ENCODE data around the gene VPS37B.

VPS37B gene

GRCh38 chr12:122860040-122860853 is 35.7 kb downstream of the VPS37B start:
- H3K4me3 ChIP-seq (replicated peaks; ENCODE audit: insufficient read depth, low read length): no peak overlapping the region
- H3K27ac ChIP-seq (replicated peaks): no peak overlapping the region
- peak in 1 of 2 experiments; percentile 79 for DNase-seq (ENCODE audit: low read depth in 1 of 2, low spot score in 1 of 2)
- H3K27me3 ChIP-seq (ENCODE audit: insufficient read depth, poor library complexity, severe bottlenecking): no peaks in the 10 kb centered on the region
- no peak for TF ChIP-seq POLR2AphosphoS5 (IDR thresholded peaks at IDR 0.05; ENCODE audit: low read depth)
- no peak for TF ChIP-seq GABPA (IDR thresholded peaks at IDR 0.05; ENCODE audit: low read depth)
- peak; percentile 80 for TF ChIP-seq CTCF (IDR thresholded peaks at IDR 0.05; ENCODE audit: insufficient read depth, low read length)

DNA sequence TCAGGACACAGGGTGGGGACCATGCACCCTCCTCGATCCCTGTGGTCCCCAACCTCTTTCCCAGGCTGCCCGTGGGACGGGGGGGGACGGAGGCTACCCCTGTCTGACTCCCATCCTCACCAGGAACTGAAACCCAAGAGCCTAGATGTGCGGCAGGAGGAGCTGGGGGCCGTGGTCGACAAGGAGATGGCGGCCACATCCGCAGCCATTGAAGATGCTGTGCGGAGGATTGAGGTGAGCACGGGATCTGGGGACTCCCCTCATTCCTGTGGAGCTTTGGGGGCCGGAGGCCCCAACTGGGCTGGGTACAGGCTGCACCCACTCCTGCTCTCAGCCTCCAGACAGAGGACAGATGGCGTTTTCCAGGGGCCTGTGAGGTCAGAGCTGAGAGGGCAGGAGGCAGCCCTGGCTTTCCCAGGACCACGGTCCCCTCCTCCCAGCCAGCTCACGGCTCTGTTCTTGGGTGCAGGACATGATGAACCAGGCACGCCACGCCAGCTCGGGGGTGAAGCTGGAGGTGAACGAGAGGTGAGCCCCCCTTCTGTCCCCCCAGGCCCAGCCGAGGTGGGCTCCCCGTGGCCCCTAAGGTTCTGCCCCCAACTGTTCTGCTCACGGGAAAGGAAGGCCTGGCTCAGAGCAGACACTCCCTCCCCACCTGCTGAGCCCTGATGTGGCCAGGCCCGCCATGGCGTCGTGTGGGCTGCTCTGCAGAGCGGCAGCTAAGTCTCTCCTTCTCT is 36.5 kb downstream of the VPS37B start:
- TF ChIP-seq GABPA (IDR thresholded peaks at IDR 0.05; ENCODE audit: low read depth) (no peak), SPI1 (IDR thresholded peaks at IDR 0.05; ENCODE audit: borderline replicate concordance, low read depth) (no peak), CTCF (IDR thresholded peaks at IDR 0.05; ENCODE audit: insufficient read depth, low read length) (no peak), POLR2AphosphoS5 (IDR thresholded peaks at IDR 0.05; ENCODE audit: low read depth) (no peak)
- TF ChIP-seq, protein P1, sequence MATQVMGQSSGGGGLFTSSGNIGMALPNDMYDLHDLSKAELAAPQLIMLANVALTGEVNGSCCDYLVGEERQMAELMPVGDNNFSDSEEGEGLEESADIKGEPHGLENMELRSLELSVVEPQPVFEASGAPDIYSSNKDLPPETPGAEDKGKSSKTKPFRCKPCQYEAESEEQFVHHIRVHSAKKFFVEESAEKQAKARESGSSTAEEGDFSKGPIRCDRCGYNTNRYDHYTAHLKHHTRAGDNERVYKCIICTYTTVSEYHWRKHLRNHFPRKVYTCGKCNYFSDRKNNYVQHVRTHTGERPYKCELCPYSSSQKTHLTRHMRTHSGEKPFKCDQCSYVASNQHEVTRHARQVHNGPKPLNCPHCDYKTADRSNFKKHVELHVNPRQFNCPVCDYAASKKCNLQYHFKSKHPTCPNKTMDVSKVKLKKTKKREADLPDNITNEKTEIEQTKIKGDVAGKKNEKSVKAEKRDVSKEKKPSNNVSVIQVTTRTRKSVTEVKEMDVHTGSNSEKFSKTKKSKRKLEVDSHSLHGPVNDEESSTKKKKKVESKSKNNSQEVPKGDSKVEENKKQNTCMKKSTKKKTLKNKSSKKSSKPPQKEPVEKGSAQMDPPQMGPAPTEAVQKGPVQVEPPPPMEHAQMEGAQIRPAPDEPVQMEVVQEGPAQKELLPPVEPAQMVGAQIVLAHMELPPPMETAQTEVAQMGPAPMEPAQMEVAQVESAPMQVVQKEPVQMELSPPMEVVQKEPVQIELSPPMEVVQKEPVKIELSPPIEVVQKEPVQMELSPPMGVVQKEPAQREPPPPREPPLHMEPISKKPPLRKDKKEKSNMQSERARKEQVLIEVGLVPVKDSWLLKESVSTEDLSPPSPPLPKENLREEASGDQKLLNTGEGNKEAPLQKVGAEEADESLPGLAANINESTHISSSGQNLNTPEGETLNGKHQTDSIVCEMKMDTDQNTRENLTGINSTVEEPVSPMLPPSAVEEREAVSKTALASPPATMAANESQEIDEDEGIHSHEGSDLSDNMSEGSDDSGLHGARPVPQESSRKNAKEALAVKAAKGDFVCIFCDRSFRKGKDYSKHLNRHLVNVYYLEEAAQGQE (IDR thresholded peaks at IDR 0.05; ENCODE audit: insufficient replicate concordance, low read depth): no peak
- no peak for DNase-seq (ENCODE audit: low read depth in 1 of 2, low spot score in 1 of 2)
- Histone ChIP-seq H3K27me3 (ENCODE audit: insufficient read depth, poor library complexity, severe bottlenecking) (no peaks in the 10 kb centered on the region), H3K4me3 (replicated peaks; ENCODE audit: insufficient read depth, low read length) (no peak overlapping the region), H3K27ac (replicated peaks) (no peak overlapping the region)

GRCh38 chr12:122858591-122859302 is 37.2 kb downstream of the VPS37B start:
- DNase-seq (ENCODE audit: low read depth in 1 of 2, low spot score in 1 of 2): no peak
- H3K27me3 ChIP-seq (ENCODE audit: insufficient read depth, poor library complexity, severe bottlenecking): no peaks in the 10 kb centered on the region
- H3K4me3 ChIP-seq (replicated peaks; ENCODE audit: insufficient read depth, low read length): no peak overlapping the region
- no peak overlapping the region for H3K27ac ChIP-seq (replicated peaks)
- TF ChIP-seq GABPA (IDR thresholded peaks at IDR 0.05; ENCODE audit: low read depth): no peak
- no peak for TF ChIP-seq POLR2AphosphoS5 (IDR thresholded peaks at IDR 0.05; ENCODE audit: low read depth)
- TF ChIP-seq CTCF (IDR thresholded peaks at IDR 0.05; ENCODE audit: insufficient read depth, low read length): no peak
- TF ChIP-seq SPI1 (IDR thresholded peaks at IDR 0.05; ENCODE audit: borderline replicate concordance, low read depth): no peak
- TF ChIP-seq, protein P1 (IDR thresholded peaks at IDR 0.05; ENCODE audit: insufficient replicate concordance, low read depth): no peak
